GM12801 (cell line): ENCODE measurements around the gene NECTIN1.

Experiments used
- CTCF ChIP-seq: IDR thresholded peaks from one replicate; pipeline ENCODE4 v1.5.1; 2011; ENCODE audit warnings: control low read depth; ENCODE audit not compliant: insufficient read length; ENCODE audit errors: extremely low read depth

The NECTIN1 gene

GRCh38 chr11:119602745-119603373 is 126.1 kb downstream of the NECTIN1 start:
- no peak for TF ChIP-seq CTCF

DNA sequence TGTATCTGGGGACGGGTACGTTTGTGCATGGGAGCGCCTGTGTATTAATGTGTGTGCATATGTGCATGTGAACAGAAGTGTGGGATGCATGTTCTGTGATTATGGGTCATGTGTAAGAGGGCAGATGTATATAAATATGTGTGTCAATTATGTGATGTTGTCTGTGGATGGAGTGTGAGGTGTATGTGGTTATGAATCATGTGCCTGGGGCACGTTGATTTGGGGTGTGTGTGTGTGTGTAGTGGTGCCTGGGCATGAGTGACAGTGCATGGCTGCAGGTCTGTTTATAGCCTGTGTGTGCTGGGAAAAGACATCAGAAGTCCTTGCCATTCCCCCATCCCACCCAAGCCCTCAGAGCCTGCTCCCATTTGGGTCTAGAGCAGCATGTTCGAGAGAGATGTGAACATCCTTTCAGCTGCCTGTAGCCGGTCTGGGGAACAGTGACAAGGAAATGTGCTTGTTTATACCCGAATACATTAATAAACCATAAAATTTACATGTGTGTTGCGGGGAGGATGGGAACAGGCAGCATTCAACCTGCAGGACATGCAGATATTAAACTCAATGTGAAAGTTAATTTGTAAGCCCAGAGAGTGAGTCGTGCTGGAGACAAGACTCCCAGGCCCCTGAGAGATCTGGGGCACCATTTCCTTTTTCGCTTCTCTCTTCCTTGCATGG is 129.0 kb downstream of the NECTIN1 start:
- no peak for TF ChIP-seq CTCF

DNA sequence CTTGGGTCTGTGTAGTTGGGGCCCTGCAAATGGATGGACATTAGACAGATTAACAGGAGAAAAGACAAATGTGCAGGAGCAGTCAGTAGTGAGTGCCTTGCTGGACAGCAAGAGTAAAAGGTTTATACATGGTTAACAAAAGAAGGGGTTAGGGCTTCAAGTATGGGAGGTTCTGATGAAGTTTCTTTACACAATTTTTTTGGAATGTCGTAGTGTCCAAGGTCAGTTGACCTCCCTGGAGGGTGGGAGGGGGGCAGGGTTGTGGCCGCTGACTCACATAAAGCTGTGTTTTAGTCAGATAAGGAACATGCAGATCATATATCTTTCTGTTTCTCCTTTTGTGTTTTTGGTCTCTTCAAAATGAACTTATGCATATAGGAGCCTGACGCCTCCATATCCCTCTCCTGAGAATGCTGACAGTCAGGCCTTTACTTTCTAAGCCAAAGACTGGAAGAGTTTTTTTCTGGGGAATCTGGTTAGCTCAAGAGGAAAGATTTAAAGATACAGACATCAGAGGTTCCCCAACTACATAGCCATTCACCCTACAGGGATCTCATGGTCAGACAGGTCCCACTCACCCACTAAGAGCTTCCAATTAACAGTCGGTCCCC is 134.3 kb downstream of the NECTIN1 start:
- TF ChIP-seq CTCF: no peak

- TF ChIP-seq CTCF: no peak
Observed at GRCh38 chr11:119593346-119593745, 135.7 kb downstream of the NECTIN1 start.

DNA sequence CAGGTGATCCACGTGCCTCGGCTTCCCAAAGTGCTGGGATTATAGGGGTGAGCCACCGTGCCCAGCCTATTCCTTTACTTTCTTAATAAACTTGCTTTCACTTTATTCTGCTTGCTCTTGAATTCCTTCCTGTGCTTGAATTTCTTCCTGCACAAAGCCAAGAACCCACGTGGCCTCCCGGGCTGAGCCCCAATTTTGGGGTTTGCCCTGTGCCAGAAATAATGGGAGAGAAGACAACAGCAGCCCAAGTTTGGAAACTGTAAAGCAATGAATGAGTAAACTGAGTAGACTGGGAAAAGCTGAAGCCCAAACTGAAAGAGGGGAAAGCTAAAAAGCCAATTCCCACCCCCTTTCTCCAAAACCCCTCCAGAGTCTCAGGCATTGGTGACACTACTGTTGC is 136.4 kb downstream of the NECTIN1 start:
- TF ChIP-seq CTCF: no peak

- no peak for TF ChIP-seq CTCF
Observed at GRCh38 chr11:119591836-119592310, 137.1 kb downstream of the NECTIN1 start.

DNA sequence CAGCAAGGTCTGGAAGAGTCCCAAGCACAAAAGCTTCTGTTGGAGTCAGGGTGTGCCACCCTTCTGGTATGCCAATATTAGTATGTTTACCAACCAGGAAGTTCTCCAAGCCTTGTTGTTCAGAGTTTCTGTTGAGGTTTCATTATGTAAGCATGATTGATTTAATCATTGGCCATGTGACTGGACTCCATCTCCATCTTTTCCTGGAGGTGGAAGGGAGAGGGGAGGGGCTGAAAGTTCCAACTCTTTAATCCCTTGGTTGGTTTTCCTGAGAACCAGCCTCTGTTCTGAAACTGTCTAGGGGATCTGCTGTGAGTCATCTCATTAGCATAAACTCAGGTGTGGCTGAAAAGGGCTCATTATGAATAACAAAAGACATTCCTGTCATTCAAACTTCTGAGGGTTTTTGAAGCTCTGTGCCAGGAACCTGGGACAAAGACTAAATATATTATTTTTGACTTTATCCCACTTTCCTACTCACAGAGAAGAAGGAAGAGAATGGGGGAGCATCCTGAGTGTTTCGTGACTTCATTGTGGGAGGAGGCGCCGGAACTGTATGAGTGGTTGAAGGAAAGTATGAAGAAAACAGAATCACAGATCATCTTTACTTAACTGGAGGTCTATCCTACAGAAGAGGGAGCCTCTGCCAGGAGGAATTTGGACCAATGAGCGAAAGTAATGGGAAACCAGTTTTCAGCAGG is 138.2 kb downstream of the NECTIN1 start:
- TF ChIP-seq CTCF: no peak
